ENCODE measurements around the gene AIDA.

DNA sequence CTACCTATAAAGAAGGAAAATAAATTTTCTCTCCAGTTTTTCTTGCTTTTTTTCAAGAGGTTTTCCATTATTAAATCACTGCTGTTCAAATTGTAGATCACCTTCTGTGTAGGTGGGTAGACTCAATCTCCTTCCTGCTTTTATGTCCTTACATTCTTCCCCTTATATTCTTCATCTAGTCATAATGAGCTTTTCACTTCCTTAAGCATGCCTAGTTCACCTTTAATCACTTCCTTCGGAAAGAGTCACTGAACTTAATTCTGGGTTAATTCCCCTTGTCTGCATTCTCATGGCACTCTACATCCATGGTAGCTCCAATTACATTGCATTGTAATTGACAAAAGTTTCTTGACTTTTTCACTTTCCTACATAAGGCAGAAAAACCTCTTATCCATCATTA is 18.6 kb upstream of the AIDA start:
- no peak for TF ChIP-seq EZH2 (IDR thresholded peaks at IDR 0.05; ENCODE audit: borderline replicate concordance, low read depth, low read length, poor library complexity, severe bottlenecking)
- TF ChIP-seq, protein P1, sequence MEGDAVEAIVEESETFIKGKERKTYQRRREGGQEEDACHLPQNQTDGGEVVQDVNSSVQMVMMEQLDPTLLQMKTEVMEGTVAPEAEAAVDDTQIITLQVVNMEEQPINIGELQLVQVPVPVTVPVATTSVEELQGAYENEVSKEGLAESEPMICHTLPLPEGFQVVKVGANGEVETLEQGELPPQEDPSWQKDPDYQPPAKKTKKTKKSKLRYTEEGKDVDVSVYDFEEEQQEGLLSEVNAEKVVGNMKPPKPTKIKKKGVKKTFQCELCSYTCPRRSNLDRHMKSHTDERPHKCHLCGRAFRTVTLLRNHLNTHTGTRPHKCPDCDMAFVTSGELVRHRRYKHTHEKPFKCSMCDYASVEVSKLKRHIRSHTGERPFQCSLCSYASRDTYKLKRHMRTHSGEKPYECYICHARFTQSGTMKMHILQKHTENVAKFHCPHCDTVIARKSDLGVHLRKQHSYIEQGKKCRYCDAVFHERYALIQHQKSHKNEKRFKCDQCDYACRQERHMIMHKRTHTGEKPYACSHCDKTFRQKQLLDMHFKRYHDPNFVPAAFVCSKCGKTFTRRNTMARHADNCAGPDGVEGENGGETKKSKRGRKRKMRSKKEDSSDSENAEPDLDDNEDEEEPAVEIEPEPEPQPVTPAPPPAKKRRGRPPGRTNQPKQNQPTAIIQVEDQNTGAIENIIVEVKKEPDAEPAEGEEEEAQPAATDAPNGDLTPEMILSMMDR (conservative IDR thresholded peaks at IDR 0.05; ENCODE audit: low read depth, low read length): no peak
